HL-60/S4 treated with retinoic acid at 250 ng/mL for 4 days and 3 days (cell line): ENCODE data around the gene TMEM132E.

Source experiments
- in situ Hi-C: fragments of 300-500 bp; cut with MboI; formaldehyde crosslinking; loops from 2 replicates; pipeline ENCODE4 v1.7.0; 2022; ENCODE audit warnings: low sequenced_read_pairs

Gene TMEM132E

GRCh38 chr17:34579017-34579946, at the start of gene TMEM132E:
TMEM132E (plus strand) TSS chr17:34579582; CDS start chr17:34581077, 1,495 bp downstream.
- in situ Hi-C loops, result no loop called here

DNA sequence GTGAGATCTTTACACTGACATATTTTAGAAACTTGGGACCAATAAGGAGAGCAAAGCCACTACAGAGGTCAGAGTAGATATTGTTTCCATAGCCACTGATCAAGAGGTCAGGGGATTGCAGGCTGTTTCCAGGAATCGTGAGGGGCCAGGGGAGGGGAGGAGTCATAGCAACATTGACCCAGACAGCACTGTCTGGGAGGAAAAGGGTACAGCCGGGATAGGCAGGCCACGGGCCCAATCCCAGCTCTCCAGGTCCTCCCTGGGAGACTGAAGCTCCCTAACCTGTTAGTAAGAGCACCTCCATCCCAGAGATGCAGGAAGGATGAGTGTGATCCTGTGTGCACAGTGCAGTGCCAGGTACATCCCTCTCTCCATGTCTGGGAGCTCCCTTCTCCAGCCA, 48.5 kb upstream of the TMEM132E start:
- in situ Hi-C loops, result loop anchor here (25.0 kb wide), 1 partner anchor 581 kb away; the partner anchor contains the start of genes FNDC8 and RAD51D

- in situ Hi-C loops, result loop anchor here (25.0 kb wide), 1 partner anchor 580 kb away; the partner anchor contains the start of genes FNDC8 and RAD51D
Observed at GRCh38 chr17:34532281-34533065, 46.9 kb upstream of the TMEM132E start.

DNA sequence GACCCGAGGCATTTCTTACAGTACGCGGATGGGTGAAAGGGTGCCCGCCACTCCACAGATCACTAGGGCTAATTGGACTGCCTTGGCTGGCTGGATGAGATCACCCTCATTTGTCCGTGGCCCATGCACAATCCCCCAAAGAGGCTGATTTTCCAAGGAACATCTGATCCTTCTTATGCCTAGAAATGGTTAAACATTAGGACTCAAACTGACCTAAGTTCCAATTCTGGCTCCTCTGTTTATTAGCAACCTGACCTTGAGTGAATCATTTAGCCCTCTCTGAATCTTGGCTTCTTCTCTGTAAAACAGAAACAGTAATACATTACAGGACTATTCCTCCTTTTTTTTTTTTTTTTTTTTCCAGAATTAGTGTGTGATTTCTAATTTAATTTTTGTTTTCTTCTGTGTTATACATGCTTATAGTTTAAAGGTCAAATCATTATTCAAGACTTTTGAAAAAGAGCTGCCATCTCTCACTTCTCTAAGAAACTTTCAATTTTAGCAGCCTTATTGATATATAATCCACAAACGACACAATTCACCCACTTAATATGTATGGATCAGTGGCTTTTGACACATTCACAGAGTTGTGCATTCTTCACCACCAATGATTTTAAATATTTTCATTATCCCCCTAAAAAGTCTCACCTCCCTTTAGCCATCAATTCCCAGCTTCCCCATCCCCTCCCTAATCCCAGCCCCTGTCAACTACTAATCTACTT, 45.4 kb upstream of the TMEM132E start:
- in situ Hi-C loops, result loop anchor here (25.0 kb wide), 1 partner anchor 578 kb away; the partner anchor contains the start of genes FNDC8 and RAD51D

GRCh38 chr17:34537445-34537844, 41.9 kb upstream of the TMEM132E start:
- in situ Hi-C loops, result loop anchor here (25.0 kb wide), 1 partner anchor 575 kb away; the partner anchor contains the start of genes FNDC8 and RAD51D

- in situ Hi-C loops, result loop anchor here (25.0 kb wide), 1 partner anchor 574 kb away; the partner anchor contains the start of genes FNDC8 and RAD51D
Observed at GRCh38 chr17:34538582-34538981, 40.8 kb upstream of the TMEM132E start.

DNA sequence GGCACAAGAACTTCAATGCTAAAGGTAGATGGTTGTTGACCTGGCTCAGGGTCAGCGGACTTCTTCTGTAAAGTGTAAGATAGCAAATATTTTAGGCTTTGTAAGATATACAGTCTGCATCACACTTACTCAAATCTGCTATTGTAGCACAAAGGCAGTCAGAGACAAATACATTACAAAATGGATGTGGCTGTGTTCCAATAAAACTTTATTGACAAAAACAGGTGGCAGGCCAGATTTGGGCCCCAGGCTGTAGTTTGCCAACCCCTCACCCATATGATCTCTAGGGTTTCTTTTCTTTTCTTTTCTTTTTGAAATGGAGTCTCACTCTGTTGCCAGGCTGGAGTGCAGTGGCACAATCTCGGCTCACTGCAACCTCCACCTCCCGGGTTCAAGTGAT, 39.5 kb upstream of the TMEM132E start:
- in situ Hi-C loops, result loop anchor here (25.0 kb wide), 1 partner anchor 572 kb away; the partner anchor contains the start of genes FNDC8 and RAD51D

DNA sequence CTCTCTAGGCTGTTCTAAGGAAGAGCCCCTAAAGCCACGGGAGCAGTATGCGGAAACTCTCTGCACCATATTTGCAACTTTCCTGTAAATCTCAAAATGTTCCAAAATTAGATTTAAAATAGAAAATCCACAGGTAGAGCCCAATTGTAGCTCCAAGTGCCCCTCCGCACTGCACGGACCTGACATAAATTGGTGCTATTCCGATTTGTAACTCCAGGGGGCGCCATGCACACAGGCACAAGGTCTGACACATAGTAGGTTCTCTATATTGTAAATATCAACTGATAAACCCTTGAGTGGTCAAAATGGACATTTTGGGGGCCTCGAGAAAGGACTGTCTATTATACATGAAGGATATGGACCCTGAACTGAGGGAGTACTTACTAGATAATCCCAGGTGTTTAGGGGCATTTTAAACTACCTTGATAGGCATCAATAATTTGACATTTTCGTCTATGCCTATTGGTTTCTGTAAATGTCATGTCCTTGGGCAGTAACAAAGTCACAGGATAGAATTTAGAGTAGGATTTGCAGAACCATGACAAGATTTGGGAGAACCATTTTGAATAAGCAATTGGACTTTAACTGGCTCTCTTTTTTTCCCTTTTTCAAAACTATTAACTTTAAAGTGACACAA, 36.6 kb upstream of the TMEM132E start:
- in situ Hi-C loops, result loop anchor here (25.0 kb wide), 1 partner anchor 569 kb away; the partner anchor contains the start of genes FNDC8 and RAD51D

DNA sequence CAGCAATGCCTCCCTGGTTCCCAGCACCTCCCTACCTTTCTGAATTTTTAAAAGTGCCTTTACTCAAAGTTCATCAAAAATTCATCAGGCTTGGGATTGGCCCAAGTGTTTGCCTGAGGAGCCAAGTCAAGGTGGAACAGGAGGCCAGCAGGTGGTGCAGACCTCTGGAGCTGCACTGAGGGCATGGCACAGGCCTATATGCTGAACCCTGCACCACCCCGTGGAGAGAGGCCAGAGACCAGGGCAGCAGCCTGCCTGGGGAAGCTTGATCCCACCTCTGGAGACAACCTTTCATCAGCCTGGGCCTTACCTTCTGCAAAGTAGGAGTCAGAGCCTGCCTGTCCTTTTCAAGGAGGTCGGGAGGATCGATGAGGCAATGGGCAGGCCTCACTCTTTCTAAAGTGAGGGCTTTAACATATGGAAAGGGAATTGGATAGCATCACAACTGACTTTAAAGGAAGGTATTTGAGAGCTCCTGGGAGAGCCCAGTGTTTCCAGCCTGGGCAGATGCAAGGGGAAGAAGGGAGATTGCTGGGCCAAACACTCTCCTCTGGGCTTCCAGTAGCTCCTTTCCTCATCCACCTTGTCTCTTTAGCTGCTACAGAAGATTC, 31.8 kb upstream of the TMEM132E start:
- in situ Hi-C loops, result loop anchor here (25.0 kb wide), 1 partner anchor 565 kb away; the partner anchor contains the start of genes FNDC8 and RAD51D

GRCh38 chr17:34549966-34550365, 29.4 kb upstream of the TMEM132E start:
- in situ Hi-C loops, result loop anchor here (25.0 kb wide), 1 partner anchor 562 kb away; the partner anchor contains the start of genes FNDC8 and RAD51D

- in situ Hi-C loops, result no loop called here
Observed at GRCh38 chr17:34553907-34554306, 25.5 kb upstream of the TMEM132E start.

GRCh38 chr17:34556384-34556783, 23.0 kb upstream of the TMEM132E start:
- in situ Hi-C loops, result no loop called here

- in situ Hi-C loops, result no loop called here
Observed at GRCh38 chr17:34556931-34557330, 22.5 kb upstream of the TMEM132E start.

GRCh38 chr17:34561328-34561727, 18.1 kb upstream of the TMEM132E start:
- in situ Hi-C loops, result no loop called here

DNA sequence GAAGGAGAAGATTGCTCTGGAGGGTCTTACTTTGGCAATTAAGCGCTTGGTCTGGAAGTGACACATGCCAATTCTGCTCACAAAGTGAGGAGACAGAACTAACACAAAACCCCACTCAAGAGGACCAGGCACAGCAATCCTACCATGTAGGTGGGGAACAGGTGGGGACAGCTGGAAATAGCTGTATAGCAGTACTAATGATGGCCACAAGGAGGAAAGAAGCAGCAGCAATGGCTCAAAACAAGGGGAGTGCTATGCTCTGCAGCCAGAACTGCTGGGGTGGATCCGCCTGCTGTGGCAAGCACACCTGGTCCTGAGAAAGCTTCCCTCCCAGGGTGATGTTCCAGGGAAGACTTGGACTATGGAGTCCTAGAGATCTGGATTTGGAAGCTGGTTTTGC, 17.0 kb upstream of the TMEM132E start:
- in situ Hi-C loops, result no loop called here

DNA sequence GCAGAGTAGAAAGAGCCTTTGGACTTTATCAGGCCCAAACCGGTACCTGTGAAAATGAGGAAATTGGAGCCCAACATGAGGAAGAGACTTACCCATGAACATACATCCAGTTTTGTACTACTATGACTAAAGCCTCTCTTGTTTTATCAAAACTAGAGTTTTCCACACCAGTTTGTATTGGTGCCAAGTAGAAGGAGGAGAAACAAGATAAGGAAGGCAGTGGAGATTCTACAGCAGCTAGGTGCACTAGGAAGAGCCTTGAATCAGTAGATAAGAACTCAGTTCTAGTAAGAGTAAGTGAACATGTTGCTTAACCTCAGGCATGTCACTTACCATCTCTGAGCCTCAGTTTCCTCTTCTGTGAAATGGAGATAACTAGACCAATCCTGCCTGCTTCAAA, 13.7 kb upstream of the TMEM132E start:
- in situ Hi-C loops, result no loop called here

- in situ Hi-C loops, result no loop called here
Observed at GRCh38 chr17:34566201-34566600, 13.2 kb upstream of the TMEM132E start.

- in situ Hi-C loops, result no loop called here
Observed at GRCh38 chr17:34566873-34567272, 12.5 kb upstream of the TMEM132E start.

DNA sequence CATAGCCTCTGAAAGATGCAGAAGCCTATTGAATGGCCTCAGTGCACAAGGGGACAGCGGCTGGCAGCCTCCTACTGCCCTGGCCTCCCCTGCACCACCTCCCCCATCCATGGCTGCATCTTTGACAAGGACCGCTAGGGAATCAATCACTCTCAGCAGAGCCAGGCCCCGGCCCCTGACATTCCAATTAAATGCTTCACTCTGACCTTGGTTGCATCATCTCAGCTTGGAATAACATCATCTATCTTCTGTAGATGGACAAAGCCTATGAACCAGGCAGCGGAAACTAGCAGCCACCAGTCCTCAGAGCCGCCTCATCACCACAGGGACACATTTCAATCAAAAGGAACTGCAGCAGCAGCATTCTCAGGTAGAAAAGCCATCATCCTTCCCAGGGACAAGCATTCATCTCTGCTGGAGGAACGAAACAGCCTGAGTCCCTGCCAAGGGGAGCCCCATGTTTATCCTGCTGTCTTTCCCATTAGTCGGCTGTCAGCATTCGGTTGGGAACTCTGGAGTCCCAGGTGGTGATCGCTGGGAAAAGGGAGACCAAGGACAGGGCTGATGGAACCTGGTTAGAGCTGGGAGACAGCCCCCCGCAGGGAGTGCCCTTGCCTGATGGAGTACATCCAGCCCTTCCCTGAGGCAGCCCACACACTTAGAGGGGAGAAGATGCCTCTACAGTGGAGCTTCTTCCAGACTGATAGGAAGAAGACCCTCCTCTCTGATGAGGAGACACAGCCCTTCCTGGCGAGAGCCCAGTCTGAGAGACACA, 11.5 kb upstream of the TMEM132E start:
- in situ Hi-C loops, result no loop called here
